ENCODE measurements around the gene ITGB3.
"Not testable (repeated sequence)": the region's sequence is repeated elsewhere in the genome, so short reads cannot be mapped to it uniquely, and the experiment has no call there.

Gene ITGB3

DNA sequence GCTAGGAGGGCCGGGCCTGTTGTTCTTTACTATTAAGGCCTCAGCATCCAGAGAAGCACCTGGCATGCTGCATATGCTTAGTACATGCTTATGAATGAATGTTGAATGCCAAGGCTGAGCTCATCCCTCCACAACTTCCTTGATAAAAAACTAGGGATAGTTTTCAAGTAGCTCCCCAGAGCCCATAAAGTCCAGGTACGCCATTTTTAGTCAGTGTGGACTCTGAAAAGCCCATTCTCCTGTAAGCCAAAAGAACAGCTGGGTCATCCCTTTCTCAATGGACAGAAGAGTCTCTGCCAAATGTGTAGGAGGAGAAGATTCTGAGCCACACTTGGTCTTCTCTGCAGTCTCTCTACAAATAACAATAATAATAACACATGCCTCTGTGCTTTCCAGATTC lies 8.9 kb upstream of the ITGB3 start:
- no peak for DNase-seq (ENCODE audit: low read depth in 2 of 2)

DNA sequence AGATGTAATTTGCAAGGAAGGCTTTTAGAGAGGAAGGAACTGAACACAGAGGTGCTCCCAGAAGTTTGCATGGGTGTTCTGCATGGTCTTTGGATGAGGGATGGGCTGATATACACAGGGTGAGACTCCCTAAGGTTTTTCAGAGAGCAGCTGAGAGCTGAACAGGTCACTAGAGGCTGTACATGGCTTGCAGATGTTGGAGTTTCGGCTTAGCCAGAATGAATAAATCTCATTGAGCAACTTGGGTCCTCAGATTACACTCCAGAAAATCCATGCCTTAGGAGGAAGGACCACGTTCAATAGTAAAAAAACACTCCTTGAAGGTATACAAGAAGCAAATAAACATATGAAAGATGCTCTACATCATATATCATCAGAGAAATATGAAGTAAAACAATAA lies 7.5 kb upstream of the ITGB3 start:
- DNase-seq (ENCODE audit: low read depth in 2 of 2), result no peak

DNA sequence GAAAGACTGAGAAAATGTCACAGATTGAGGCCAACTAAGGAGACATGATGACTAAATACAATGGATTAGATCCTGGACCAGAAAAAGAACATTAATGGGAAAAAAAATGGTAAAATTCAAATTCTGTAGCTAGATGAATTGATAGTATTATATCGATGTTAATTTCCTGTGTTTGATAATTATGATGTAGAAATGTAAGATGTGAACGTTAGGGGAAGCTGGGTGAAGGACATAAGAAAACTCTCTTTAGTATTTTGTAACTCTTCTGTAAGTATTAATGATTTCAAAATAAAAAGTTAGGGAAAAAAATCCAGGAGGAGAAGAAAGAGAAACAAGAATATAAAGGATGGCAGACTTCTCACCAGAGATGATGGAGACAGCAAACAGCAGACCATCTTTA lies 2.8 kb upstream of the ITGB3 start:
- DNase-seq (ENCODE audit: low read depth in 2 of 2), result no peak

DNA sequence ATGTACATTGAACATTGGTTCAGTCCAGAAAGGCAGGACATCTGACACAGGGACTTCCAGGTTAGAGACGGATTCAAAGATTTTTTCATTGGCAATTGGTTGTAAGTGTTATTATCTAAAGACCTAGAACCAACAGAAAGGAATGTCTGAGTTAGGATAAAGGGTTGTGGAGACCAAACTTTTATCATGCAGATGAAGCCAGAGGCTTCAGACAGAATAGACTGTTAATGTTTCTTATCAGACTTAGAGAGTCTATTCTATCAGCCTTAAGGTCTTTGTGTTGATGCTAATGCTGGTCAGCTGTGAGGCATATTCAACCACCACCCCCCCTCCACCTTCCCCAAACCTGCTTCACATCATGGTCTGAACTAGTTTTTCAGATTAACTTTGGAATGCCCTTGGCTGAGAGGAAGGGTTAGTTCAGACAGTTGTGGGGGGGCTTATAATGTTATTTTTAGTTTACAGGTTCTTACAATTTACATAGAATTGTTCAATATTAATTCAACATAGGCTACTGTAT lies 2.1 kb upstream of the ITGB3 start:
- DNase-seq (ENCODE audit: low read depth in 2 of 2), result no peak

DNA sequence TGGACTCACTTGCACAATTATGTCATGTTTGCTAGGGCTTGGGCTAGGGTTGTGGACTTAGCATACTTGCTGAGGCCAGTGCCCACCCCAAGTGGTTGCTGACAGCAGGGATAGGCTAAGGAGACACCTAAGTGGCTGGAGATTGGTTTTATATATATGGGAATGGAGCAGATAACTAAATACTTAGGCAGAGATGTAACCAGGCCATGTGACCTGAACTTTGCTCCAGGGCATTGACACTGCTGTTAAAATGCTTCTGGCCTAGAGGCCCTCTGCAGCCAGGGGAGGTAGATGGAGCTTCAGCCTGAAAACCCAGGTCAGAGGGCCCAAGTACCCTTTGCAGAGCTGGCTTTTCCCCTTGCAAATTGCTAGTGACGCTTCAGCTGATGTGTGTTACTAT lies 1.4 kb upstream of the ITGB3 start:
- no peak for DNase-seq (ENCODE audit: low read depth in 2 of 2)

DNA sequence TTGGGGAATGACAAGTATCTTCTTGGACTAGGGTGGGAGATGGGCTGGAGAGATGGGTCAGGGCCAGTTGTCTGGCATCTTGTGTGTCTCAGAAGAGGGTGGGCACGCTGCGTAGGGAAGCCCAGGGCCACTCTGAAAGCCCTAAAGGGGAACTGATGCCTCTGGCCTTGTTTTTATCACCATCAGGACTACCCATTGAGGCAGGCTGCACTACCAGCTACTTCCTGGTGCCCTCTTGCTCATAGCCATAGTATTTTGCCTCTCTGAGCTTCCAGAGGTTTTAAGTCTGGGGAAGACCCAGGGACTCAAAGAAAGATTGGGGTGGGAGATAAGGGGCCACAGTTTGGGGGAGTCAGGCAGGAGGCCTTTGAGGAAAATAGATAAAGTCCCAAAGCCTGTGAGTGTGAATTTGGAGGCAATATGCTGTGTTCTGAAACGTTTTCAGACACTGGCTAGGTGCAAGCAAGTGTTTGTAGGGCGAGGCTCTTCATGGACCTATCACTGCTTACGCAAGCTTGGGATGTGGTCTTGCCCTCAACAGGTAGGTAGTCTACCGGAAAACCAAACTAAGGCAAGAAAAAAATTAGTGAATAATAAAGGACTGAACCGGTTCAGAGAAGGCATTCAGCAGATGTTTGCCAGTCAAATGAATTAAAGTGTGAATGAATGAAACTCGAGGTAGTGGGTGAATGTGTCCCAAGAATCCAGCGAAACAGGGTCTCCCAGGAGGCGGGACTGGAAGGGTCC lies 688 bp upstream of the ITGB3 start:
- DNase-seq (ENCODE audit: low read depth in 2 of 2), result no peak

DNA sequence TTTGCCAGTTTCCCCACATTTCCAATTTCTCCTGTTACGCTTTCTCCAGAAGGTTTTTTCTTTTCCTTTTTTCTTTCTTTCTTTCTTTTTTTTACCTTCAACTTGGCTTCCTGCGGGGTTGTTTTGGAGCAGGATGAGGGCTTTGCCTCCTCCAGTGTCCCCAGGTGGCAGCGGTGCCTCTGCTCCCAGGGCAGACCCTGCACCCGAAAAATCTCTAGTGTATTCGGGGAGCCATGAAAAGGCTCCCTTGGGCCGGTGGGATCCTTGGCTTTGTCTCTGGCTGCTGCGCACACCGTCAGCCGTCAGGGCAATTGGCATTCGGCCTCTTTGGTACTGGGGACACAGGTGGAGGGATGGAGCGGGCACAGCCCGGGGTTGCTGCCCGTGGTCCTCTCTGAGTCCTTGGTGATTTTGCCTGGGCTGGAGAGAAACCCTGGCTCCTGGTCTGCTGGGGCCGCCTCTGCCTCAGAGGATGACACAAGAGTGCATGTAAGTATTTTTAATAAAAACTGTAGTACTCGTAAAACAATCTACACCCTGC lies 846 bp downstream of the ITGB3 start:
- DNase-seq (ENCODE audit: low read depth in 2 of 2), result no peak

DNA sequence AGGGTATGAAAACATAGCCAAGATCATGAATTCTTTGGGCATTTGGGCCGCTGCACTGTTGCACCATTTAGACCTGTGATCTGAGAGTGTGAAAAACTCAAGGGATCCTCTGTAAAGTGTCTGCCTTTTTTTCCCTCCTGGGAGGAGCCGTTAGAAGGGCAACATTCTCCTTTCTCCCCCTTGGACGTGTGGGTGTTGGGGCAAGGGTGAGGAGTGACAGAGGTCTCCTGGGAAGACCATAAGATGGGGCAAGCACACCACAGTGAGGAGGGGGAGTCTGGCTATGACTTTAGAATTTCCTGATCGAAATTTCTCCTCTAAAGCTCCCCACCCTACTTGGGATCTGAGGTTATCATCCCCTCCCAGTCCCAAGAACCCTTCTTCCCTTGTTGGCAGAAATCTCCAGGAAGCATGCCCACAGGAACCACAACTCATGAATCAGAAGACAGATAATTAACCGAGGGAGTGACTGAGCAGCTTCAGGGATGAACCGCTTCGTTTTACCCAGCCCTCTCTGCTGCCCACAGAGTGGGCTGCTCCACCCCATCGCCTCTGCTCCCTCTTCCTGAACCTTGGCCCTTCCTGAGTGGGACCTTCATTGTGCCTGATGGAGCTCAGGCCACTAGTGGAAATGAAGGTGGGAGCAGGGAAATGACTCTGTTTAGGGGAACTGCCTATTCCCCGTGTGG lies 4.2 kb downstream of the ITGB3 start:
- DNase-seq (ENCODE audit: low read depth in 2 of 2), result no peak

DNA sequence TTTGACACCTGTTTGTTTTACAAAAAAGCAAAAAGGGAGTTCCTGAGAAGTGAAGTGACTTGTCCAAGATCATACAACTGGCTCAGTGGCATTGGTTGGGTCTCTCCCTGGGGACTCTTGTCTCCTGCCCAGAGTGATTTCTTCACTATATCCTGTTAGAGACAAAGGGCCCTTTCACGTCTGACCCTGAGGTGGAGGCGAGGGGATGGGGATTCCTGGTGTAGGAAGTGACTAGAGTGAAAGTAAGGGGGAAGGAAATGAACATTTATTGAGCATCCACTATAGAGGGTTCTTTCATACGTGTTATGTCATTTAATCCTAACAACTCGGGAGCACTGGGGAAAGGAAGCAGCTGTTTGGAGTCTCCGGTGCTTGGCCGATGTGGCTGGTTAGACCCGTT lies 9.0 kb downstream of the ITGB3 start:
- no peak for DNase-seq (ENCODE audit: low read depth in 2 of 2)

DNA sequence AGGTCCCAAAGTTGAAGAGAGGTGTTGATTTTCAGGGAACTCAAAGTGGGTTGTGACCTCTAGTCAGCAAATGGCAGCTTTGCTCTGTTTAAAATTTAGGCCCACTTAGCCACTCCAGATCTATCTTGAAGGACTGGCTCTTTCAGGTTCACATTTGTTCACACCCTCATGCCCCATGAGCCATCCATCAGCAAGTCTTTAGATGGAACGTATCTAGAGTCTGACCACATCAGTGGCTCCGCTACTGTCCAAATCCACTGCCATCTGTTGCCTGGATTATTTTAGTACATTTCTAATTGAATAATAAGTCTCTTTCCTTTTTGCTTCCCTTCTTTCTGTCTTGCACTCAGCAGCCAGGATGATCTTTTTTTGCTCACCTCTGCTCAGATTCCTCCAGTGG lies 10.5 kb downstream of the ITGB3 start:
- no peak for DNase-seq (ENCODE audit: low read depth in 2 of 2)

DNA sequence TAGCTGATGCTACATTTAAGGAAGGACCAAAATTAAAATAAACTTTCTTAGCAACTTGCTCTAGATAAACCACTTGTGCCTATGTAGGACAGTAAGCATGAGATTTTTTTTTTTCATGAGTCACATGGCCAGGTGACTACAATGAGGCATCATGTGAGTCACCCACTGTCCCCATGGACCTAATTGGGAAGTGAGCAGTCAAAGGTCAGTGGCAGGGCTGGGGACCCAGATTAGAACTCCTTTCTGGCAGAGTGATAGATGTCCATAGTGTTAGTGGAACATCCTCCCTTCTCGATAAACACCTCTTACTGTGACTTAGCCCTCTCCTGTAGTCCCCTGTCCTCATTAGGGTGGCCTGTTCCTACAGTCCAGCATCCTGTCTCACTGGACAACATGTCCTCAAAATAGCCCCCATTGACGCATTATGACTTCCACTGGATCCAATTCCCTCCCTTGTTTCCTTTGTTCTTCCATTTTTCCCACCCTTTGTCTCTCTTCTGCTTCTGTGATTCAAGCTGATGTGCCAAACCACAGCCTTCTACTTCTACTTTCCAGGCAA lies 12.4 kb downstream of the ITGB3 start:
- DNase-seq (ENCODE audit: low read depth in 2 of 2), result no peak

DNA sequence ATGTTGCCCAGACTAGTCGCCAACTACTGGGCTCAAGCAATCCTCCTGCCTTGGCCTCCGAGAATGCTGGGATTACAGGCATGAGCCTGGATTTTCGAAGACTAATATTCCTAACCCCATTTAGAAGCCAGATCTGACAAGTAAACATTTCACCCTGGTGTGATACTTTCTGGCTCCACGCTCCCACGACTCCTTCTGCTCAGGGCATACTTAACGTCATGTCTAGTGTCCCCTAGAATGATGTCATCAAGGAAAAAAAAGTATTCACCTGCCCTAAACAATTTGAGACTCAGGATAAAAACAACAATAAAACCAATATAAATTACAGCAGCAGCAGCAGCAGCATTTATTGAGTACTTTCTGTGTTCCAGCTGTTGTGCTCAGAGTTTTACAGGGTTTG lies 13.2 kb downstream of the ITGB3 start:
- DNase-seq (ENCODE audit: low read depth in 2 of 2), result no peak

DNA sequence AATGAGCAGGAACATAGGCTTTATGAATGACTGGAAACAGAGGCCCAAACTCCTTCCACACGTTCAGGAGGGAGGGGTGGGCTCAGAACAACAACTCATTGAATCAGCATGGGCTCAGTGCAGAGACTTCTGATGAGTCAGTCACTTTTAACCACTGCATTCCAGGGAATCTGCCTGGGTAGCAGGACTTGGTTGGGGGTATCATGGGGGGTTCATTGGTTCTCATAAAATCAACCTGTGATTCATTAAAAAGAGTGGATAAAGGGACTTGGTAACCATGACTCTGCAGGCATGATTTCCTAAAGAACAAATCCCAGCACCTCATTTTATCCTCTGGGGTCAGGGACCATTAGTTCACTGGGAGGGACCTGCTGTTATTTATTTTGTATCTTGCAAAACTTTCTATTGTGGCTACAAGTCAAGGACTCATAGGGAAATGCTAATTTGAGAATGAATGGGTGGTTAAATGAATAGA lies 13.8 kb downstream of the ITGB3 start:
- DNase-seq (ENCODE audit: low read depth in 2 of 2), result no peak

DNA sequence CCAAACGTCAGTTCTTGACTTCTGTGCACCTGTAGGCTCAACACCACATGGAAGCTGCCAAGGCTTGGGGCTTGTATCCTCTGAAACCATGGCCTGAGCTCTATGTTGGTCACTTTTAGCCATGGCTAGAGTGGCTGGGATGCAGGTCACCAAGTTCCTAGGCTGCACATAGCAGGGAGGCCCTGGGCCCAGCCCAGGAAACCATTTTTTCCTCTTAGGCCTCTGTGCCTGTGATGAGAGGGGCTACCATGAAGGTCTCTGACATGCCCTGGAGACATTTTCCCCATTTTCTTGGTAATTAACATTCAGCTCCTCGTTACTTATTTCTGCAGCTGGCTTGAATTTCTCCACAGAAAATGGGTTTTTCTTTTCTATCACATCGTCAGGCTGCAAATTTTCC lies 15.3 kb downstream of the ITGB3 start:
- DNase-seq (ENCODE audit: low read depth in 2 of 2), result not testable (repeated sequence)

DNA sequence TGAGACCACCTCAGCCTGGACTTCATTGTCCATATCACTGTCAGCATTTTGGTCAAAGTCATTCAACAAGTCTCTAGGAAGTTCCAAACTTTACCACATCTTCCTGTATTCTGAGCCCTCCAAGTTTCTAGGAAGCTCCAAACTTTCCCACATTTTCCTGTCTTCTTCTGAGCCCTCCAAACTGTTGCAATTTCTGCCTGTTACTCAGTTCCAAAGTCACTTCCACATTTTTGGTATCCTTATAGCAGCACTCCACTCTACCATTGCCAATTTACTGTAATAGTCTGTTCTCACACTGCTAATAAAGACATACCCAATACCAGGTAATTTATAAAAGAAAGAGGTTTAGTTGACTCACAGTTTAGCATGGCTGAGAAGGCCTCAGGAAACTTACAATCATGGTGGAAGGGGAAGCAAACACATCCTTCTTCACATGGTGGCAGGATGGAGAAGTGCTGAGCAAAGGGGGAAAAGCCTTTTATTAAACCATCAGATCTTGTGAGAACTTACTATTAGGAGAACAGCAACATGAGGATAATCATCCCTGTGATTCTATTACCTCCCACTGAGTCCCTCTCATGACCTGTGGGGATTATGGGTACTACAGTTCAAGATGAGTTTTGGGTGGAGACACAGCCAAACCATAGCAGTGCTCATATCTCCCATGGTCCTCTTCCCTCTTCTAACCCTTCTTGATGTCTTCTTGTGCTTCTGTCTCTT lies 16.1 kb downstream of the ITGB3 start:
- not testable (repeated sequence) for DNase-seq (ENCODE audit: low read depth in 2 of 2)

DNA sequence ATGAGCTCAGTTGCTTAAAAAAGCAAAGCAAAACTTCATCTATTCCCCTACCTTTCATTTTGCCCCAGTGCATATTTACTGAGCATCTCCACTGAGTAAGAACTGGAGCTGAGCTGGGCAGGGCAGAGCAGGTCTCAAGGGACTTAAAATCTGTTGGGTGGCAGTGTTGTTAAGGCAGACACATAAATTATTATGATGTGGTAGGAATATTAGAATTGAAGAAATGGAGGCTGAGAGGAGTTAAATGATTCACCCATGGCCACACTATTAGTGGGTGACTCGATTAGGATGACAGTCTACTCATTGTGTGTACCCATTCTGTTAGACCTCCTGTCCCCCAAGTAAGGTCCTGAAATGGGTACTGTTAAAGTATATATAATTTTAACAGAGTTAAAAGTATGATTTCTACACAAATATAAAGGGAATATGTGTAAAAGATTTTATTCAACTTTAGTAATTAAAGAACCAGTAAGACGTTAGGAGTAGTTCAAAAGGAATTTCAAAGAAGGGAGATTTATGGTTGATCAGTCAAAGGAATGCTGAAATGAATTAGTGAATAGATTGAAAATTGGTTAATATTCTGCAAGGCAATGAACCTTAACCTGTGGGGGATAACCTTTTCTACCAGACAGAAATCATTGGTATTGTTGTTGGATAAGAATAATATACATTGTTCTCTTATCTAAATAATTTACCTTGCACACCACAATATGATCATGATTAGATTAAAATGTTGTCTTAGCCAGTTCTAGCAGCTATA lies 17.5 kb downstream of the ITGB3 start:
- DNase-seq (ENCODE audit: low read depth in 2 of 2), result no peak

DNA sequence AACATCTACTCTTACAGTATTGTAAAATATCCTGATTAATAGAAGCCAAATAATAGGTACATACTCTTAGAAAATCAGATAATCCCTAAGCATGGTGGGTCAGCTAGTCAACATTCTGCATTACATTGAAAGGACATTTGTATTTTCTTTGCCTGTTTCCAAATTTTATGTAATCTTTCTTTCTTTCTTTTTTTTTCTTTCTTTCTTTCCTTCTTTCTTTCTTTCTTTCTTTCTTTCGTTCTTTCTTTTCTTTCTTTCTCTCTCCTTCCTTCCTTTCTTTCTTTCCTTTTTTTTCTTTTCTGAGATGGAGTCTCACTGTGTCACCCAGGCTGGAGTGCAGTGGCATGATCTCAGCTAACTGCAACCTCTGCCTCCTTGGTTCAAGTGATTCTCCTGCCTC lies 18.9 kb downstream of the ITGB3 start:
- DNase-seq (ENCODE audit: low read depth in 2 of 2), result no peak

DNA sequence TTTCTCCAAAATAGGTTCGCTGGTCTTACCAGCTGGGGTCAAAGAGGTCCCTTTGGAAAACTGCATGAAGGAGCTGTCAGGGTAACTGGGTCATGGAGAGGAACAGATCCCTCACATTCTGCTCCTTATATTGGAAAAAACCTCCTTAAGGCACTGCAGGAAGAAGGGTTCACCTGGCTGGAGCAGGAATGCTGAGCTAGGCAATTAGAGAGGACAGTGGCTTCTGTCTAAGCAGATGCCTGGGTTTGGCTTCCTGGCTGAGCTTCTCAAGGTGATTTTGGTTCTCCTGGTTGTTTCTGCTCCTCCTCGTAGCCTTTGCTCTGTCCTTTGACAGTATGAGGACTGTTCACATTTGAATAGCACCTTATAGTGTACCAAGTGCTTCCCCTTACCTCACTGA lies 19.6 kb downstream of the ITGB3 start:
- no peak for DNase-seq (ENCODE audit: low read depth in 2 of 2)

DNA sequence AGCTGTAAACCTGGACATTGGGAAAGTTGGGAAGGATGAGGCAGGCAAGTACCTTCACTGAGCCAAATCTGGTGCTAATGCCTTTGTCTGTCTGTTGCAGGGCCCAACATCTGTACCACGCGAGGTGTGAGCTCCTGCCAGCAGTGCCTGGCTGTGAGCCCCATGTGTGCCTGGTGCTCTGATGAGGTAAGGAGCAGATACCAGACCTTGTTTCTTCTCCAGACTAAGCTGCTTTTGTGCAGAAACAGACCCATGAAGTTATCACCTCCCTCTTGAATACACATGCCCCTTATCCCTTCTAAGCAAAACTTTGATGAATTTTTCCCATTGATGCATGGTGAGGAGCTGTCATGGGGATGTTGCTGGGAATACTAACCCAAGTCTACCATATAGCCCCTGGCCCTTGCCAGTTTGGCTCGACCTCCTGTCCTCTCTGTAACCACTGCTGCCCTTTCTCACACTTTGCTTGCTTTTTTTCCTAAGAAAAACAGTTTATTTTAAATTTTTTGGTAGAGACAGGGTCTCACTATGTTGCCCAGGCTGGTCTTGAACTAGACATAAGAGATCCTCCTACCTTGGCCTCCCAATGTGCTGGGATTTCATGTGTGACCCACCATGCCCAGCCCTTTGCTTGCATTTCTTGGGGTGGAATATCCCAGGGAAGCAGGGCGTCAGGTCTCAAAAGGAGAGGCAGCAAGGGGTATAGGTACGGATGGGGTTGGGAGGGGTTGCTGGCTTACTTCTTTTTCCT lies 20.9 kb downstream of the ITGB3 start:
- DNase-seq (ENCODE audit: low read depth in 2 of 2), result no peak

DNA sequence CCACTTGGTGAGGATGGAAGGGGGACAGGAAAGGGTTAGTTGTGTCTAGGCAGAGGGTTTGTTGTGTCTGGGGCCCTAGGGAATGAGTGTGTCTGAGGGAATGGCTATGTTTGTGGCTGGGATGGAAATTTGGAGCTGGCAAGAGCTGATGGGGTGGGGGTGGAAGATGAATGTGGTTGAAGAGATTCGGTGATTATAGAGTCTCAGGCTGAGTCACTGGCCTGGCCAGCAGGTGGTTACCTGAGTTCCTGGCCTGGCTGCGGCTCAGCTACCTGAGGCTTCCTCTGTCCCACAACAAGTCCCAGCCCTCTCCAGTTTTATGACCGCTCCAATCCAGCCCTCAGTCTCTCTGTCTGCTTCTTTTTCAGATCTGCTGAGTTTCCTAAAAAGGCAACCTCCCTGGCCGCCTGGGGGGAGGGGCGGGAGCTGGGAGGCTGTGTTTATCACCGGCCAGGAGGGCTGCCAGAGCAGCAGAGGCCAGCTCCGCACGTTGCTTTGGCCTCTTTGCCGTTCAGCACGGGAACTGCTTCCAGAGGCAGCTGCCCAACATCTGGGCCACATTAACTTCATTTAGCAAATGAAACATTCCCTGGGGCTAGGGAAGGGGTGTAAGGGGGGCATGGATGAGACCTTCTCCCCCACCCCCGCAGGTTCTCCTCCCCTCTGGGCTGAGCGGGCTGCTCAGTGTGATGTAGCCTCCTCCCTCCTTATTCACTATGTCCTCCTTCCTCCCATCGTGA lies 21.8 kb downstream of the ITGB3 start:
- DNase-seq (ENCODE audit: low read depth in 2 of 2), result no peak

Data from stimulated activated CD4-positive, alpha-beta T cell treated with anti-CD3 and anti-CD28 coated beads, Interleukin-4, amount 100 ng/mL, for 48 hours (primary cell).